Osteoblast (primary cell): ENCODE measurements around the gene DIAPH3. TPM values are rescaled to one million over a fixed set of nuclear protein-coding genes. Genes with fewer than 3 reads are reported as not detected.
"Not testable (repeated sequence)": the region's sequence is repeated elsewhere in the genome, so short reads cannot be mapped to it uniquely, and the experiment has no call there.

ENCODE experiments used
- DNase-seq: peaks from one replicate; pipeline ENCODE4 v3.0.0; 2011; ENCODE audit warnings: low spot score, mixed read lengths; ENCODE audit not compliant: insufficient read length; ENCODE audit errors: missing footprints
- H2AFZ ChIP-seq: 2 replicates; pipeline ENCODE4 v1.6.0; 2011; ENCODE audit warnings: mild to moderate bottlenecking, low read length
- H3K27ac ChIP-seq: 2 replicates; pipeline ENCODE4 v1.5.1; 2011; ENCODE audit warnings: mild to moderate bottlenecking, low read depth, low read length, moderate library complexity
- H3K27me3 ChIP-seq: 2 replicates; pipeline ENCODE4 v1.6.0; 2012; ENCODE audit warnings: mild to moderate bottlenecking, control low read depth, inconsistent platforms, low read length, moderate library complexity; ENCODE audit not compliant: insufficient read depth
- H3K36me3 ChIP-seq: 2 replicates; pipeline ENCODE4 v1.5.1; 2011; ENCODE audit warnings: mild to moderate bottlenecking, low read length, control low read depth, moderate library complexity; ENCODE audit not compliant: insufficient read depth
- H3K4me1 ChIP-seq: 2 replicates; pipeline ENCODE4 v1.5.1; 2011; ENCODE audit warnings: mild to moderate bottlenecking, low read length, control low read depth, moderate library complexity; ENCODE audit not compliant: insufficient read depth
- H3K4me2 ChIP-seq: 2 replicates; pipeline ENCODE4 v1.6.0; 2011; ENCODE audit warnings: mild to moderate bottlenecking, low read length; ENCODE audit not compliant: insufficient read depth
- H3K4me3 ChIP-seq: fragments of 200-600 bp; sonication (generic); 3 replicates; pipeline ENCODE4 v1.5.1; 2012; ENCODE audit warnings: mild to moderate bottlenecking, low read length, inconsistent platforms; ENCODE audit not compliant: insufficient read depth
- H3K79me2 ChIP-seq: 2 replicates; pipeline ENCODE4 v1.6.0; 2012; ENCODE audit warnings: mild to moderate bottlenecking, low read length, control low read depth, inconsistent platforms; ENCODE audit not compliant: insufficient read depth
- H3K9me3 ChIP-seq: 2 replicates; pipeline ENCODE4 v1.5.1; 2011; ENCODE audit warnings: low read depth, low read length, control low read depth
- H4K20me1 ChIP-seq: 2 replicates; pipeline ENCODE4 v1.6.0; 2012; ENCODE audit warnings: mild to moderate bottlenecking, low read length, control low read depth; ENCODE audit not compliant: insufficient read depth
- CTCF ChIP-seq: IDR thresholded peaks from 2 replicates; pipeline ENCODE4 v1.5.1; 2011; ENCODE audit warnings: mild to moderate bottlenecking, low read depth, low read length, moderate library complexity; ENCODE audit errors: extremely low read depth
- total RNA-seq: library from RNA; depleted of rRNA; stranded (reverse); fragments of >200 nt; gene quantifications from 2 replicates; pipeline ENCODE4 v1.2.3, GENCODE V29; 2012

Gene DIAPH3
- total RNA-seq = 8.3 TPM in 2 replicates

- Histone ChIP-seq H3K9me3 (no peaks in the 10 kb centered on the region), H3K4me2 (peak within 1 kb of the TSS; percentile 89), H3K4me3 (peak within 1 kb of the TSS; percentile 89), H3K79me2 (peaks cover 44% of the 10 kb centered on the region), H3K36me3 (no peaks in the 10 kb centered on the region), H3K27ac (peak within 1 kb of the TSS; percentile 97), H4K20me1 (no peaks in the 10 kb centered on the region), H3K4me1 (peaks cover 18% of the 10 kb centered on the region), H3K27me3 (no peaks in the 10 kb centered on the region), H2AFZ (peak within 1 kb of the TSS; percentile 95)
- TF ChIP-seq CTCF = no peak
- DNase-seq = peak; percentile 96
These were observed at the start of gene DIAPH3 for GRCh38 chr13:60163478-60164233. TSS of gene DIAPH3 (minus strand) at chr13:60163928. CDS start at chr13:60163766, 162 bp downstream.

GRCh38 chr13:60213236-60213744 lies 49.6 kb upstream of the DIAPH3 start:
- Histone ChIP-seq H4K20me1 (no peaks in the 10 kb centered on the region), H3K27ac (no peak overlapping the region), H3K4me1 (no peaks in the 10 kb centered on the region), H3K4me3 (no peak overlapping the region), H2AFZ (no peak overlapping the region), H3K36me3 (no peaks in the 10 kb centered on the region), H3K27me3 (peaks cover 12% of the 10 kb centered on the region), H3K9me3 (no peaks in the 10 kb centered on the region), H3K79me2 (no peaks in the 10 kb centered on the region), H3K4me2 (no peak overlapping the region)
- TF ChIP-seq CTCF = no peak
- no peak for DNase-seq

- peaks cover 6% of the 10 kb centered on the region for H3K27me3 ChIP-seq
- no peak overlapping the region for H3K27ac ChIP-seq
- H3K4me3 ChIP-seq = no peak overlapping the region
- TF ChIP-seq CTCF = no peak
- no peaks in the 10 kb centered on the region for H3K4me1 ChIP-seq
- H2AFZ ChIP-seq = no peak overlapping the region
- no peaks in the 10 kb centered on the region for H3K9me3 ChIP-seq
- H3K36me3 ChIP-seq = no peaks in the 10 kb centered on the region
- no peaks in the 10 kb centered on the region for H4K20me1 ChIP-seq
- DNase-seq = no peak
- H3K4me2 ChIP-seq = no peak overlapping the region
- no peaks in the 10 kb centered on the region for H3K79me2 ChIP-seq
These were observed 47.8 kb upstream of the DIAPH3 start for GRCh38 chr13:60211548-60211947.

GRCh38 chr13:60210510-60211330 lies 47.0 kb upstream of the DIAPH3 start:
- H3K4me1 ChIP-seq = no peaks in the 10 kb centered on the region
- no peak for DNase-seq
- no peaks in the 10 kb centered on the region for H4K20me1 ChIP-seq
- H2AFZ ChIP-seq = no peak overlapping the region
- peaks cover under 1% of the 10 kb centered on the region for H3K27me3 ChIP-seq
- no peaks in the 10 kb centered on the region for H3K36me3 ChIP-seq
- H3K27ac ChIP-seq = no peak overlapping the region
- H3K4me2 ChIP-seq = peak overlapping the region; percentile 54
- H3K79me2 ChIP-seq = no peaks in the 10 kb centered on the region
- no peaks in the 10 kb centered on the region for H3K9me3 ChIP-seq
- no peak overlapping the region for H3K4me3 ChIP-seq
- TF ChIP-seq CTCF = no peak

- H3K36me3 ChIP-seq, H3K4me2 ChIP-seq, H3K27me3 ChIP-seq, H3K27ac ChIP-seq, H3K4me3 ChIP-seq, DNase-seq, H3K4me1 ChIP-seq, H2AFZ ChIP-seq, H3K79me2 ChIP-seq, H3K9me3 ChIP-seq, H4K20me1 ChIP-seq: not testable (repeated sequence)
These were observed 41.8 kb upstream of the DIAPH3 start for GRCh38 chr13:60205499-60205898.
